ENCODE results near the gene PHAF1.

The PHAF1 gene

GRCh38 chr16:67147437-67148140 lies 37.8 kb downstream of the PHAF1 start:
- no peak for DNase-seq (ENCODE audit: low read depth)

GRCh38 chr16:67148221-67148620 lies 38.5 kb downstream of the PHAF1 start:
- no peak for DNase-seq (ENCODE audit: low read depth)

- no peak for DNase-seq (ENCODE audit: low read depth)
Measured at GRCh38 chr16:67148656-67149275, 39.0 kb downstream of the PHAF1 start.

GRCh38 chr16:67149276-67150046 lies 39.7 kb downstream of the PHAF1 start:
- DNase-seq (ENCODE audit: low read depth), result no peak

GRCh38 chr16:67150047-67150832 lies 40.5 kb downstream of the PHAF1 start:
- DNase-seq (ENCODE audit: low read depth), result no peak

- DNase-seq (ENCODE audit: low read depth), result no peak
Measured at GRCh38 chr16:67150833-67151396, 41.2 kb downstream of the PHAF1 start, which contains the start of gene B3GNT9. Gene B3GNT9, minus strand, starts transcription at chr16:67150998. Its CDS starts 513 bp downstream, at chr16:67150485.

- DNase-seq (ENCODE audit: low read depth), result no peak
Measured at GRCh38 chr16:67151431-67152097, 41.8 kb downstream of the PHAF1 start.

- DNase-seq (ENCODE audit: low read depth), result no peak
Measured at GRCh38 chr16:67154578-67155294, 45.0 kb downstream of the PHAF1 start.

GRCh38 chr16:67155295-67156142 lies 45.8 kb downstream of the PHAF1 start:
- DNase-seq (ENCODE audit: low read depth), result peak; percentile 55

- no peak for DNase-seq (ENCODE audit: low read depth)
Measured at GRCh38 chr16:67156143-67156844, 46.6 kb downstream of the PHAF1 start.

GRCh38 chr16:67157106-67157748 lies 47.5 kb downstream of the PHAF1 start:
- DNase-seq (ENCODE audit: low read depth), result no peak

- no peak for DNase-seq (ENCODE audit: low read depth)
Measured at GRCh38 chr16:67157892-67158635, 48.3 kb downstream of the PHAF1 start.

GRCh38 chr16:67158637-67159600 lies 49.2 kb downstream of the PHAF1 start:
- DNase-seq (ENCODE audit: low read depth), result peak; percentile 51

GRCh38 chr16:67161595-67162058 lies 51.9 kb downstream of the PHAF1 start:
- no peak for DNase-seq (ENCODE audit: low read depth)

GRCh38 chr16:67162506-67163163 lies 52.9 kb downstream of the PHAF1 start:
- DNase-seq (ENCODE audit: low read depth), result no peak

All from stimulated activated CD8-positive, alpha-beta memory T cell treated with anti-CD3 and anti-CD28 coated beads, Interleukin-7, amount 100 ng/mL, for 24 hours (primary cell).